HG02610 (cell line): ENCODE measurements around the gene GNPTG.
"Not testable (repeated sequence)": the region's sequence is repeated elsewhere in the genome, so short reads cannot be mapped to it uniquely, and the experiment has no call there.

ENCODE experiments used
- ATAC-seq: cut with Tn5 transposase; IDR thresholded peaks from one replicate; pipeline ENCODE4 v1.9.1; 2021; ENCODE audit warnings: mild to moderate bottlenecking, moderate library complexity; ENCODE audit not compliant: unreplicated experiment

Gene GNPTG

GRCh38 chr16:1318268-1318545, 33.5 kb upstream of the GNPTG start:
- no peak for ATAC-seq

GRCh38 chr16:1319041-1319440, 32.7 kb upstream of the GNPTG start:
- no peak for ATAC-seq

- no peak for ATAC-seq
These were observed 31.6 kb upstream of the GNPTG start for GRCh38 chr16:1320097-1320496.

- ATAC-seq, result no peak
These were observed 31.0 kb upstream of the GNPTG start for GRCh38 chr16:1320658-1321240.

GRCh38 chr16:1322407-1322806, 29.3 kb upstream of the GNPTG start:
- ATAC-seq, result no peak

GRCh38 chr16:1323296-1324239, 28.2 kb upstream of the GNPTG start:
- ATAC-seq, result no peak

- no peak for ATAC-seq
These were observed 27.4 kb upstream of the GNPTG start for GRCh38 chr16:1324286-1324826.

GRCh38 chr16:1325261-1325660, 26.5 kb upstream of the GNPTG start:
- no peak for ATAC-seq

- no peak for ATAC-seq
These were observed 25.9 kb upstream of the GNPTG start for GRCh38 chr16:1325673-1326371.

GRCh38 chr16:1326391-1326790, 25.3 kb upstream of the GNPTG start:
- ATAC-seq, result no peak

GRCh38 chr16:1326946-1327618, 24.6 kb upstream of the GNPTG start:
- ATAC-seq, result no peak

- no peak for ATAC-seq
These were observed 24.1 kb upstream of the GNPTG start for GRCh38 chr16:1327619-1327947.

GRCh38 chr16:1328136-1328535, 23.6 kb upstream of the GNPTG start:
- not testable (repeated sequence) for ATAC-seq

- not testable (repeated sequence) for ATAC-seq
These were observed 22.8 kb upstream of the GNPTG start for GRCh38 chr16:1328961-1329360.

- ATAC-seq, result no peak
These were observed 21.3 kb upstream of the GNPTG start for GRCh38 chr16:1330260-1330914.

- no peak for ATAC-seq
These were observed 20.6 kb upstream of the GNPTG start for GRCh38 chr16:1330931-1331711.

- peak; percentile 36 for ATAC-seq
These were observed 19.8 kb upstream of the GNPTG start for GRCh38 chr16:1331712-1332617.

GRCh38 chr16:1332618-1333148, 19.0 kb upstream of the GNPTG start:
- no peak for ATAC-seq
